ENCODE data around the gene TGFA.

Gene TGFA

DNA sequence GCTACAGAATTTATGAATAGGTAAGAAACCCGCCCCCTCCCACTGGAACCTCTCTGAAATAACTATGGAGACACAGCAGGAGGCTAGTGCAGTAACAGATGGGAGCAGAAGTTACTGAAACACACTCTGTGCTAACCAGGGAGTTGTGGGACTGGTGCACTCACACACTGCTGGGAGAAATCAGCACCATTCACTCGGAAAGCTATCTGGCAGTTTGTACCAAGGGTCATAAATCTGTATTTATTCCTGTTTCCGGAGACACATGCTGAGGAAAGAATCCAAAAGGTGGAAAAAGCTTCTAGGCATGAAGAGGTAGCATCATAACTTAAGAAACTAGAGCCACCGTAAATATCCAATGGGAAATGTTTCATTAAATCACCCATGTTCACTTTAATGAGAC is 39.9 kb downstream of the TGFA start:
- Histone ChIP-seq H3K27ac (ENCODE audit: low read depth, low read length) (no peak overlapping the region), H3K4me1 (ENCODE audit: control insufficient read depth in 1 of 2, insufficient read depth in 2 of 2, low read length in 2 of 2) (peaks cover 0 to 2% of the 10 kb centered on the region in 2 experiments), H3K4me2 (ENCODE audit: low read length) (no peak overlapping the region), H3K9ac (ENCODE audit: low read length) (no peak overlapping the region), H2AFZ (ENCODE audit: insufficient read depth, low read length, poor library complexity) (no peak overlapping the region), H2BK120ac (ENCODE audit: insufficient read depth, low read length, poor library complexity) (no peak overlapping the region), H3K18ac (ENCODE audit: low read length) (no peak overlapping the region), H3K23ac (ENCODE audit: low read length) (no peak overlapping the region), H3K4ac (ENCODE audit: low read depth, low read length) (no peak overlapping the region), H3K79me2 (ENCODE audit: control insufficient read depth, insufficient read depth, low read length, poor library complexity) (no peaks in the 10 kb centered on the region), H3K4me3 (ENCODE audit: low read depth, low read length) (no peak overlapping the region), H2BK5ac (ENCODE audit: low read depth, low read length, poor library complexity) (no peak overlapping the region), H4K91ac (ENCODE audit: low read depth, low read length) (no peak overlapping the region), H3K27me3 (ENCODE audit: insufficient read depth, low read length) (no peaks in the 10 kb centered on the region), H2BK12ac (ENCODE audit: low read length) (no peak overlapping the region), H2AK5ac (ENCODE audit: low read length) (no peak overlapping the region), H4K8ac (ENCODE audit: low read depth, low read length) (no peak overlapping the region), H3K79me1 (ENCODE audit: low read length) (no peaks in the 10 kb centered on the region), H3K14ac (ENCODE audit: low read length) (no peak overlapping the region), H3K9me3 (ENCODE audit: insufficient read depth, low read depth, low read length) (peaks cover 3% of the 10 kb centered on the region), H3K36me3 (ENCODE audit: control insufficient read depth in 1 of 2, insufficient read depth in 2 of 2, low read length in 2 of 2) (no peaks in the 10 kb centered on the region), H4K12ac (ENCODE audit: low read depth, low read length) (no peak overlapping the region)
- no peak for DNase-seq
- no CpG with 5 or more reads among the region's 4 CpGs for WGBS (ENCODE audit: extremely low coverage, insufficient coverage, insufficient read length)

DNA sequence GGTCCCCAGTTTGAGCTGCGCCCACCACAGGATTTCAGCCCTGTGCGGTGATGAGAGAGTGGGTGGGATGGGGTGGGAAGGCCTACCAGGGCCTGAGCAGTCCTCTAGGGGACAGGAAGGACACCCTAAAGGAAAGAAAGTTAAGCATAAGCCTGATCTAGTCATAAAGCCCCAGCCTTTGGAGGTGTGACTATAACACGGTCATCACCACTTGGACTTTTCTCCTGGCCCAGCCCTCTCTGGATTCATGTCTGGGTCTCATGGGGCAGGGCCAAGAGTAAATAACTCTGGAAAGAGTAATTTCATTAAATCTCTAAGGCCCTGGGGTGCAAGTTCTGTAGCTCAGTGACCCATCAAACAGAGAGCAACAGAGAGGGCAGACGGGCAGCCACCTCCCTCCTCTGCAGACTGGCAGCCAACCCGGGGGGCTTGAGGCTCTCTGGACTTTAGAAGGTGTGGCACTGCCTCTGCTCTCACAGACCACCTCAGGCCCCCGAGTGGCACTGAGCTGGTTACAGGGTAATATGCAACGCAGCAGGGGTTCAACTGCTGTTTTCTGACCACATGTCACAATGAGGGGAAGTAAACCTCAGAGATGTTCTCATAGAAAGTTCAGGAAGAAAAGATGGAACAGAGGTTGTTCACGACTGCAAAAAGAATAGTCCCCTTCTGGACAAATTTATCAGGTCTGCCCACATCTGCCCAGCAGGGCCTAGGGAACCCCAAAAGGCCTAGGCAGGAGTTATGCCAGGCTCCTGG is 41.5 kb downstream of the TGFA start:
- Histone ChIP-seq H2BK12ac (ENCODE audit: low read length) (no peak overlapping the region), H3K9ac (ENCODE audit: low read length) (no peak overlapping the region), H3K14ac (ENCODE audit: low read length) (no peak overlapping the region), H3K36me3 (ENCODE audit: control insufficient read depth in 1 of 2, insufficient read depth in 2 of 2, low read length in 2 of 2) (no peaks in the 10 kb centered on the region), H3K27ac (ENCODE audit: low read depth, low read length) (no peak overlapping the region), H2BK120ac (ENCODE audit: insufficient read depth, low read length, poor library complexity) (no peak overlapping the region), H4K12ac (ENCODE audit: low read depth, low read length) (no peak overlapping the region), H3K4ac (ENCODE audit: low read depth, low read length) (no peak overlapping the region), H3K79me1 (ENCODE audit: low read length) (no peaks in the 10 kb centered on the region), H2BK5ac (ENCODE audit: low read depth, low read length, poor library complexity) (no peak overlapping the region), H3K79me2 (ENCODE audit: control insufficient read depth, insufficient read depth, low read length, poor library complexity) (no peaks in the 10 kb centered on the region), H3K4me1 (ENCODE audit: control insufficient read depth in 1 of 2, insufficient read depth in 2 of 2, low read length in 2 of 2) (peaks cover 0 to 2% of the 10 kb centered on the region in 2 experiments), H3K18ac (ENCODE audit: low read length) (no peak overlapping the region), H2AK5ac (ENCODE audit: low read length) (no peak overlapping the region), H4K8ac (ENCODE audit: low read depth, low read length) (no peak overlapping the region), H3K9me3 (ENCODE audit: insufficient read depth, low read depth, low read length) (peaks cover 3% of the 10 kb centered on the region), H3K4me2 (ENCODE audit: low read length) (no peak overlapping the region), H4K91ac (ENCODE audit: low read depth, low read length) (no peak overlapping the region), H2AFZ (ENCODE audit: insufficient read depth, low read length, poor library complexity) (no peak overlapping the region), H3K4me3 (ENCODE audit: low read depth, low read length) (no peak overlapping the region), H3K23ac (ENCODE audit: low read length) (no peak overlapping the region), H3K27me3 (ENCODE audit: insufficient read depth, low read length) (no peaks in the 10 kb centered on the region)
- no CpG with 5 or more reads among the region's 8 CpGs for WGBS (ENCODE audit: extremely low coverage, insufficient coverage, insufficient read length)
- no peak for DNase-seq

DNA sequence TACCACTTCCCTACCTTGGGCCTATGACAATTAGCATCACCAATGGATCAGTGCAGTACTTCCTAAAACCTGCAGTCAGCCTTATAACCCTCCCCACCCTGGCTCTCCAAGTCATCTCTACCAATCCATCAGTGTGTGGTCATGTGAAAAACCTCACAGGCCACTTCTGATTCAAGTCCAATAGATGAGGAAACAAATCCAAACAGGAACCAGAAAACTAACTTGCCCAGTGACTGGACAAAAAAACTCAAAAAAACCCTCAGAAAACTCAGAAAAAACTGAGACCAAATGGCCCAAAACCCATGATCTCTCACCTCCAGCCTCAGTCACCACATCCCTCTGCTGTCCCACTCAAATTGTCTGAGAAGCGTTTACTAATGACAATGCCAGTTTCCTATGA is 43.3 kb downstream of the TGFA start:
- Histone ChIP-seq H3K27ac (ENCODE audit: low read depth, low read length) (no peak overlapping the region), H3K79me2 (ENCODE audit: control insufficient read depth, insufficient read depth, low read length, poor library complexity) (no peaks in the 10 kb centered on the region), H3K4me3 (ENCODE audit: low read depth, low read length) (no peak overlapping the region), H2AK5ac (ENCODE audit: low read length) (no peak overlapping the region), H3K4me2 (ENCODE audit: low read length) (no peak overlapping the region), H3K79me1 (ENCODE audit: low read length) (no peaks in the 10 kb centered on the region), H3K27me3 (ENCODE audit: insufficient read depth, low read length) (no peaks in the 10 kb centered on the region), H4K8ac (ENCODE audit: low read depth, low read length) (no peak overlapping the region), H3K4me1 (ENCODE audit: control insufficient read depth in 1 of 2, insufficient read depth in 2 of 2, low read length in 2 of 2) (peaks cover 0 to 2% of the 10 kb centered on the region in 2 experiments), H2BK5ac (ENCODE audit: low read depth, low read length, poor library complexity) (no peak overlapping the region), H2BK12ac (ENCODE audit: low read length) (no peak overlapping the region), H3K36me3 (ENCODE audit: control insufficient read depth in 1 of 2, insufficient read depth in 2 of 2, low read length in 2 of 2) (no peaks in the 10 kb centered on the region), H3K4ac (ENCODE audit: low read depth, low read length) (no peak overlapping the region), H3K9ac (ENCODE audit: low read length) (no peak overlapping the region), H3K9me3 (ENCODE audit: insufficient read depth, low read depth, low read length) (peaks cover 3% of the 10 kb centered on the region), H4K91ac (ENCODE audit: low read depth, low read length) (no peak overlapping the region), H4K12ac (ENCODE audit: low read depth, low read length) (no peak overlapping the region), H3K14ac (ENCODE audit: low read length) (no peak overlapping the region), H2BK120ac (ENCODE audit: insufficient read depth, low read length, poor library complexity) (no peak overlapping the region), H3K18ac (ENCODE audit: low read length) (no peak overlapping the region), H3K23ac (ENCODE audit: low read length) (no peak overlapping the region), H2AFZ (ENCODE audit: insufficient read depth, low read length, poor library complexity) (no peak overlapping the region)
- DNase-seq = peak in 1 of 2 donors; percentile 9
- no CpG with 5 or more reads among the region's 1 CpG for WGBS (ENCODE audit: extremely low coverage, insufficient coverage, insufficient read length)

DNA sequence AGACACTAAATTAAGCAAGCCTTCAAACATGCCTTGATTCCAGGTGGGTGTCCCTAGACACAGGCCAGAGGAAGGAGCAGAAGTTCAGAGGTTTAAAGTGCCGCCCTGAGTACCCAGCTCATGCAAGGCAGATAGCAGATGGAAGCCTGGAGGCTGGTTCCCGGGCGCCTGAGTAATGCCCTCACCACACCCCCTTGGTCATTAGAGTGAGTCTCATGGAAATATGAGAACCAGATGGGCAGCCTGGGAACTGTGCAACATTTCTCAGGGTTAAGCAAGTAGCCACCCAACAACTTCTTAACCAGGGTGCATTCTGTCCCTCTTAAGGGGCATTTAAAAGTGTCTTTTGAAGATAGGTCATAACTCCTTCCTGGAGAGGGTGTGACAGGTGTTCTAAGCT is 44.1 kb downstream of the TGFA start:
- DNase-seq = no peak
- Histone ChIP-seq H3K9ac (ENCODE audit: low read length) (no peak overlapping the region), H4K91ac (ENCODE audit: low read depth, low read length) (no peak overlapping the region), H4K12ac (ENCODE audit: low read depth, low read length) (no peak overlapping the region), H3K4ac (ENCODE audit: low read depth, low read length) (no peak overlapping the region), H3K23ac (ENCODE audit: low read length) (no peak overlapping the region), H2BK5ac (ENCODE audit: low read depth, low read length, poor library complexity) (no peak overlapping the region), H2BK12ac (ENCODE audit: low read length) (no peak overlapping the region), H3K4me1 (ENCODE audit: control insufficient read depth in 1 of 2, insufficient read depth in 2 of 2, low read length in 2 of 2) (peaks cover 0 to 2% of the 10 kb centered on the region in 2 experiments), H3K4me3 (ENCODE audit: low read depth, low read length) (no peak overlapping the region), H2AFZ (ENCODE audit: insufficient read depth, low read length, poor library complexity) (no peak overlapping the region), H3K4me2 (ENCODE audit: low read length) (peak overlapping the region; percentile 39), H3K36me3 (ENCODE audit: control insufficient read depth in 1 of 2, insufficient read depth in 2 of 2, low read length in 2 of 2) (no peaks in the 10 kb centered on the region), H4K8ac (ENCODE audit: low read depth, low read length) (no peak overlapping the region), H3K9me3 (ENCODE audit: insufficient read depth, low read depth, low read length) (peaks cover under 1% of the 10 kb centered on the region), H3K27ac (ENCODE audit: low read depth, low read length) (no peak overlapping the region), H3K79me2 (ENCODE audit: control insufficient read depth, insufficient read depth, low read length, poor library complexity) (no peaks in the 10 kb centered on the region), H3K79me1 (ENCODE audit: low read length) (no peaks in the 10 kb centered on the region), H3K18ac (ENCODE audit: low read length) (no peak overlapping the region), H3K27me3 (ENCODE audit: insufficient read depth, low read length) (no peaks in the 10 kb centered on the region), H2BK120ac (ENCODE audit: insufficient read depth, low read length, poor library complexity) (no peak overlapping the region), H2AK5ac (ENCODE audit: low read length) (no peak overlapping the region), H3K14ac (ENCODE audit: low read length) (no peak overlapping the region)
- WGBS (ENCODE audit: extremely low coverage, insufficient coverage, insufficient read length) = no CpG with 5 or more reads among the region's 3 CpGs

Measured in trophoblast cell (in vitro differentiated cells and primary cell).